Hepatocyte (in vitro differentiated cells): ENCODE results near the gene ABHD15. TPM values are rescaled to one million over a fixed set of nuclear protein-coding genes. Genes with fewer than 3 reads are reported as not detected.

Experiments
- DNase-seq: peaks from one replicate; pipeline ENCODE4 v3.0.0-alpha.2; 2016; ENCODE audit warnings: low spot score
- H2AFZ ChIP-seq: fragments of 200-600 bp; sonication (generic); 2 replicates; pipeline ENCODE4 v1.6.0; 2016; ENCODE audit warnings: antibody characterized with exemption, mild to moderate bottlenecking
- H3K27ac ChIP-seq: fragments of 200-600 bp; sonication (generic); 2 replicates; pipeline ENCODE4 v1.5.1; 2016; ENCODE audit warnings: mild to moderate bottlenecking
- H3K27me3 ChIP-seq: fragments of 200-600 bp; sonication (generic); 2 replicates; pipeline ENCODE4 v1.6.1; 2016
- H3K36me3 ChIP-seq: fragments of 200-600 bp; sonication (generic); replicated peaks from 2 replicates; pipeline ENCODE4 v1.5.1; 2016; ENCODE audit warnings: low read depth; ENCODE audit not compliant: insufficient read depth
- H3K4me1 ChIP-seq: fragments of 200-600 bp; sonication (generic); 2 replicates; pipeline ENCODE4 v1.5.1; 2016; ENCODE audit warnings: mild to moderate bottlenecking, moderate library complexity; ENCODE audit not compliant: insufficient read depth
- H3K4me2 ChIP-seq: fragments of 200-600 bp; sonication (generic); 2 replicates; pipeline ENCODE4 v1.6.0; 2016
- H3K4me3 ChIP-seq: fragments of 200-600 bp; sonication (generic); 2 replicates; pipeline ENCODE4 v1.5.1; 2016; ENCODE audit warnings: mild to moderate bottlenecking
- H3K79me2 ChIP-seq: fragments of 200-600 bp; sonication (generic); 2 replicates; pipeline ENCODE4 v1.6.0; 2017; ENCODE audit warnings: mild to moderate bottlenecking
- H3K9me2 ChIP-seq: fragments of 200-600 bp; sonication (generic); replicated peaks from 2 replicates; pipeline ENCODE4 v1.6.0; 2017; ENCODE audit warnings: mild to moderate bottlenecking; ENCODE audit not compliant: insufficient read depth
- H3K9me3 ChIP-seq: fragments of 200-600 bp; sonication (generic); 2 replicates; pipeline ENCODE4 v1.5.1; 2016; ENCODE audit warnings: low read depth, mild to moderate bottlenecking
- H4K20me1 ChIP-seq: fragments of 200-600 bp; sonication (generic); 2 replicates; pipeline ENCODE4 v1.6.0; 2016; ENCODE audit warnings: mild to moderate bottlenecking; ENCODE audit not compliant: insufficient read depth, poor library complexity, severe bottlenecking
- CTCF ChIP-seq: fragments of 200-600 bp; sonication (generic); IDR thresholded peaks from 2 replicates; pipeline ENCODE4 v1.5.1; 2016; ENCODE audit warnings: antibody characterized with exemption, mild to moderate bottlenecking; ENCODE audit not compliant: poor library complexity
- EZH2 ChIP-seq: fragments of 200-600 bp; sonication (generic); IDR thresholded peaks from 2 replicates; pipeline ENCODE4 v1.6.1; 2016; ENCODE audit warnings: antibody characterized with exemption, mild to moderate bottlenecking, borderline replicate concordance
- EZH2phosphoT487 ChIP-seq: fragments of 200-600 bp; sonication (generic); IDR thresholded peaks from one replicate; pipeline ENCODE4 v1.6.1; 2018; ENCODE audit warnings: antibody characterized with exemption, mild to moderate bottlenecking, low read depth, moderate library complexity; ENCODE audit not compliant: unreplicated experiment, severe bottlenecking
- WGBS: methylation state at CpG from one replicate; pipeline ENCODE4 v1.1.6; 2016; ENCODE audit warnings: low lambda C conversion rate; ENCODE audit errors: missing lambda C conversion rate; 5-methylcytosine and 5-hydroxymethylcytosine counted together
- polyA plus RNA-seq: library from polyadenylated mRNA; unstranded; fragments of >200 nt; fragmentation: Nextera tagmentation; extraction: Ambion mirVana; gene quantifications from 2 replicates; pipeline ENCODE4 v1.2.1, GENCODE V29; 2016
- total RNA-seq: library from RNA; depleted of rRNA; stranded (reverse); fragments of >200 nt; gene quantifications from 2 replicates; pipeline ENCODE4 v1.2.3, GENCODE V29; 2014

ABHD15 gene
- total and polyA plus RNA-seq, 2 experiments from 2014 or later: 11.0 to 19.2 TPM

- Histone ChIP-seq H3K27ac (no peak overlapping the region), H3K4me3 (no peak overlapping the region)
- WGBS: 83% methylated on average over 8 of the region's 8 CpGs
Measured at GRCh38 chr17:29585080-29585751, 18.4 kb upstream of the ABHD15 start.

GRCh38 chr17:29584452-29585079, 17.7 kb upstream of the ABHD15 start:
- no peaks in the 10 kb centered on the region for H3K36me3 ChIP-seq
- H4K20me1 ChIP-seq: peaks cover 43% of the 10 kb centered on the region
- no peaks in the 10 kb centered on the region for H3K27me3 ChIP-seq
- H2AFZ ChIP-seq: no peak overlapping the region
- no peak overlapping the region for H3K27ac ChIP-seq
- H3K4me2 ChIP-seq: no peak overlapping the region
- no peak for TF ChIP-seq CTCF
- no peak for TF ChIP-seq EZH2
- no peak for TF ChIP-seq EZH2phosphoT487
- 82% methylated on average over 11 of the region's 12 CpGs for WGBS
- no peak overlapping the region for H3K4me3 ChIP-seq
- no peak for DNase-seq
- H3K9me3 ChIP-seq: no peaks in the 10 kb centered on the region
- H3K9me2 ChIP-seq: no peaks in the 10 kb centered on the region
- H3K4me1 ChIP-seq: peaks cover 10% of the 10 kb centered on the region
- H3K79me2 ChIP-seq: peaks cover 55% of the 10 kb centered on the region

More at GRCh38 chr17:29585080-29585751, 18.4 kb upstream of the ABHD15 start:
- no peak overlapping the region for H2AFZ ChIP-seq
- H3K4me1 ChIP-seq: peaks cover 15% of the 10 kb centered on the region
- no peaks in the 10 kb centered on the region for H3K27me3 ChIP-seq
- H3K9me2 ChIP-seq: no peaks in the 10 kb centered on the region
- TF ChIP-seq CTCF (no peak), EZH2 (no peak), EZH2phosphoT487 (no peak)
- H3K9me3 ChIP-seq: no peaks in the 10 kb centered on the region
- H3K4me2 ChIP-seq: no peak overlapping the region
- peaks cover 55% of the 10 kb centered on the region for H3K79me2 ChIP-seq
- no peaks in the 10 kb centered on the region for H3K36me3 ChIP-seq
- no peak for DNase-seq
- peaks cover 43% of the 10 kb centered on the region for H4K20me1 ChIP-seq

- Histone ChIP-seq H4K20me1 (peaks cover 41% of the 10 kb centered on the region), H3K4me3 (no peak overlapping the region), H3K9me2 (no peaks in the 10 kb centered on the region), H3K27me3 (no peaks in the 10 kb centered on the region), H3K4me2 (no peak overlapping the region), H3K9me3 (no peaks in the 10 kb centered on the region), H3K27ac (no peak overlapping the region), H3K79me2 (peaks cover 52% of the 10 kb centered on the region), H3K4me1 (peaks cover 10% of the 10 kb centered on the region), H3K36me3 (no peaks in the 10 kb centered on the region), H2AFZ (no peak overlapping the region)
- 94% methylated on average over 16 of the region's 16 CpGs for WGBS
- no peak for DNase-seq
- TF ChIP-seq EZH2: no peak
- TF ChIP-seq CTCF: no peak
- TF ChIP-seq EZH2phosphoT487: no peak
Measured at GRCh38 chr17:29583324-29584248, 16.7 kb upstream of the ABHD15 start.
